Measurements from ENCODE around the gene EMC9.

The EMC9 gene

DNA sequence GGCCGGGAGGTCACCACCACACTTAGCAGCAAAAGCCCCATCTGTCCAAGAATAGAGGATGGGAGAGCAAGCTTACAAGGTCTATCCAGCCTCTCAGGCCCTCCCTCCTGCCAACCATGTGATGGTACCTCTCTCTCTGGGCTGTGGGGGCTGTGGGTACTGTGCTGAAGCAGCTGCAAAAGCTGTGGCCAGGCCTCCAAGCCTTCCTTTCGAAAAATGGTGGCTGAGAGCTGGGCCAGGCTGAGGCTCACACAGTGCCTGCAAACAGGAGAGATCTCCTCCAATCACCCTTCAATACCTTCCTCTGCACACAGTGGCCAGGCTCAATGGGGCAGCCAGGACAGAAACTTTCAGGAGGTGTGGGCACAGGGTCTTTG is 46.1 kb upstream of the EMC9 start:
- DNase-seq (ENCODE audit: low read depth) = no peak
- TF ChIP-seq, protein P1, sequence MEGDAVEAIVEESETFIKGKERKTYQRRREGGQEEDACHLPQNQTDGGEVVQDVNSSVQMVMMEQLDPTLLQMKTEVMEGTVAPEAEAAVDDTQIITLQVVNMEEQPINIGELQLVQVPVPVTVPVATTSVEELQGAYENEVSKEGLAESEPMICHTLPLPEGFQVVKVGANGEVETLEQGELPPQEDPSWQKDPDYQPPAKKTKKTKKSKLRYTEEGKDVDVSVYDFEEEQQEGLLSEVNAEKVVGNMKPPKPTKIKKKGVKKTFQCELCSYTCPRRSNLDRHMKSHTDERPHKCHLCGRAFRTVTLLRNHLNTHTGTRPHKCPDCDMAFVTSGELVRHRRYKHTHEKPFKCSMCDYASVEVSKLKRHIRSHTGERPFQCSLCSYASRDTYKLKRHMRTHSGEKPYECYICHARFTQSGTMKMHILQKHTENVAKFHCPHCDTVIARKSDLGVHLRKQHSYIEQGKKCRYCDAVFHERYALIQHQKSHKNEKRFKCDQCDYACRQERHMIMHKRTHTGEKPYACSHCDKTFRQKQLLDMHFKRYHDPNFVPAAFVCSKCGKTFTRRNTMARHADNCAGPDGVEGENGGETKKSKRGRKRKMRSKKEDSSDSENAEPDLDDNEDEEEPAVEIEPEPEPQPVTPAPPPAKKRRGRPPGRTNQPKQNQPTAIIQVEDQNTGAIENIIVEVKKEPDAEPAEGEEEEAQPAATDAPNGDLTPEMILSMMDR (IDR thresholded peaks at IDR 0.05; ENCODE audit: low read depth, low read length) = no peak
- TF ChIP-seq MYC (IDR thresholded peaks at IDR 0.05; ENCODE audit: low read depth, low read length) (no peak), POLR2A (IDR thresholded peaks at IDR 0.05; ENCODE audit: extremely low read depth, insufficient read length) (no peak)
- TF ChIP-seq, protein P2, sequence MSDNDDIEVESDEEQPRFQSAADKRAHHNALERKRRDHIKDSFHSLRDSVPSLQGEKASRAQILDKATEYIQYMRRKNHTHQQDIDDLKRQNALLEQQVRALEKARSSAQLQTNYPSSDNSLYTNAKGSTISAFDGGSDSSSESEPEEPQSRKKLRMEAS (IDR thresholded peaks at IDR 0.05; ENCODE audit: low read depth, low read length) = no peak
- H3K4me3 ChIP-seq (ENCODE audit: low read depth, low read length) = peak overlapping the region; percentile 85

DNA sequence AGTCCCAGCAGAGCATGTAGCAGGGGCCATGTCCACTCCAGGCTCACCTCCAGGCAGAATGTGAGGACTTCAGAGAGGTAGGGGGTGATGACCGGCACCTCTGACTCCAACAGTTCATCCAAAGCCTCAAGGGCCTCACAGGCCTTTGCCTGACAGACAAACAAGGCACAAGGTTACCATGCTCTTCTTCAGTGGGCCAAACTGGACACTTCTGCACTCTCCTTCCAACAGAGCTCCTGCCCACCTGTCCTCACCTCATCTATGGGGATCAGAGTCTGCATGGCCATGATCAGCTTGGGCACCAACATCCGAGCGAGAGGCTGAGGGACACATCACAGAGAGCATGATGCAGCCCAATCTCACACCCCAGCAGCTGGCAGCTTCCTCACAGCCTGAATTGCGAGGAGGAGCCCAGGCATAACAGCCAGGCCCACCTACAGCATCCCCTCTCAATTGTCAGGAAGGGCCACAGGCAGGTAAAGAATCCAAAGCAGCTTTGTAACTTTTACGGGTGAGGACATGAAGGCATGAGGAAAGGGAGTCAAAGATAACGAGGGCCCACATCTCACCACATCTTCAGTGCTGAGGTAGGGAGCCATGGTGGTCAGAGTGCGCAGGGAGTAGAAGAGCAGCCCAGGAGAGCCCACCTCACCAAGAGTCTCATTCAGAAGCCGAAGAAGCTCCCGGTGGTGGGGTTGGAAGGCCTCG is 45.6 kb upstream of the EMC9 start:
- DNase-seq (ENCODE audit: low read depth) = no peak
- TF ChIP-seq, protein P2 (IDR thresholded peaks at IDR 0.05; ENCODE audit: low read depth, low read length) = no peak
- TF ChIP-seq, protein P1 (IDR thresholded peaks at IDR 0.05; ENCODE audit: low read depth, low read length) = no peak
- TF ChIP-seq POLR2A (IDR thresholded peaks at IDR 0.05; ENCODE audit: extremely low read depth, insufficient read length) (no peak), MYC (IDR thresholded peaks at IDR 0.05; ENCODE audit: low read depth, low read length) (no peak)
- H3K4me3 ChIP-seq (ENCODE audit: low read depth, low read length) = peak overlapping the region; percentile 85

DNA sequence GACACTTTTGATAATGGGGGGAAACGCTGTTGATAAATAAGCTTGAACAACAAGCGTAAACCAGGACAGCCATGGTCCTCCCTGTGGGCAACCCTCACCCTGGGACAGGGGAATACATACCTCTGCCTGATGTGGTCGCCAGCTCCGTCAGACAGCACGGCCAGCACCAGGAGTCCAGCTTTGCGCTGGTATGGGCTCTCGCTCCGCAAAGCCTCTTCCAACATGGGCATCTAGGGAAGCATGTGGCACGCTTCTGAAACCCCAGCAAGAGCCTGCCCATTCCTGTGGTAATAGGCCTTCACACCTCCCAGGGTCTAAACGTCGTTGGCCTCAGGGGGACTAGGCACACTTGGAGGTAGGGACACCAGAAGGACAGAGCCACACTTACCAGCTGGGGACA is 44.4 kb upstream of the EMC9 start:
- TF ChIP-seq, protein P1 (IDR thresholded peaks at IDR 0.05; ENCODE audit: low read depth, low read length) = no peak
- TF ChIP-seq, protein P2 (IDR thresholded peaks at IDR 0.05; ENCODE audit: low read depth, low read length) = no peak
- no peak for TF ChIP-seq MYC (IDR thresholded peaks at IDR 0.05; ENCODE audit: low read depth, low read length)
- no peak for TF ChIP-seq POLR2A (IDR thresholded peaks at IDR 0.05; ENCODE audit: extremely low read depth, insufficient read length)
- DNase-seq (ENCODE audit: low read depth) = no peak
- no peak overlapping the region for H3K4me3 ChIP-seq (ENCODE audit: low read depth, low read length)

DNA sequence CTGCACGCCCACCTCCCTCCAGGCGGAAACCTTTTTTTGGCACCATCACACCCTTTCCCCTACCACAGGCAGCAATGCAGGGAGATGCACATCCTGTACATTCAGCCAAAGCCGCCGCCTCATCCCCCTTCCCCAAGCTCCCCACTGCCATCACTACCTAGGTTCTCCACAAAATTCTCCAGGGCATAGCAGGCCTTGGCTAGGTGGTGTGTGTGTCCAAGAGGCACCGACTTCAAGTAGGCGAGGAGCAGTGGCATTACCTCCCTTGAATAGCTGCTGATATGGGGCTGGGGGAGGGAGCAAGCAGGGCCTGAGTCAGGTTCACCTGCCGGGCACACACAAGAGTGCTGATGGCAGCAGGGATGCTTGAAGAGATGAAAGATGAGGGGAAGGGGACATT is 43.6 kb upstream of the EMC9 start:
- no peak overlapping the region for H3K4me3 ChIP-seq (ENCODE audit: low read depth, low read length)

DNA sequence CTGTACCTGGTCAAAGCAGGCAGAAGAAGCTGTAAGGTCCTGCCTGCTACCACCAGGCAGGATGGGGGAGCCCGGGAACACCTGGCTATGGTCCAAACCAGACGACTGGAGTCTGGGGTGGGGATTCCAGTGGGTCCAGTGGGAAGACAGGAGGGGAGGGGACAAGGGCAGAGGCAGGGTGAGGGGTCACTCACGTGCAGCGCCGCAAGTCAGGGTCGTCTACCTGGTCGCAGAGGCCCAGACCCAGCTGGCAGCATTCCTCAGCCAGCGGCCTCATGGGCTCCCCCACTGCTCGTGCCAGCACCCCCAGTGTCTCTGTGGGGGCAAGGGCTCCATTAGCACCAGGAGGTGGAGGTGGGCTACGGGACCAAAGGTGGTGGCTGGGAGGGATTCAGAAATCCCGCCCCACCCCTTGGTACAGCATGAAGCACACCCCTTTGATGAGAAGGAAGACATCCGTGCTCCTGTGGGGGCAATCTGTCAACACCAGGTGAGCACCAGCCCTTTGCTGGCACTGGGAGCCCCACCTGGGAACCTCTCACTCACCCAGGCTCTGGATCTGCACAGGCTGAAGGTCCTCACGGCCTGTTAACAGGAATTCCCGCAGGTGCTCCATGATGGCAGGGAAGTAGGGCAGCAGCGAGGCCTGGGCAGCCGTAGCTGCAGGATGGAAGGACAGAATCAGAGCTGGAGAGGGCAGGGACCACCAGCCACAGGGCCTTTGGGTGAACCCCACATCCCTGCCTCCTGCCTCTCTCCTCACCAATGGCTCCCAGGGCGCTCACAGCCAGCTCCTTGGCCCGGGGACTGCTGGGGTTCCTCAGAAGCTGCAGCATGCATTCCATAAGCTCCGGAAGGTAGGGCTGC is 42.9 kb upstream of the EMC9 start:
- TF ChIP-seq, protein P2 (IDR thresholded peaks at IDR 0.05; ENCODE audit: low read depth, low read length) = no peak
- TF ChIP-seq POLR2A (IDR thresholded peaks at IDR 0.05; ENCODE audit: extremely low read depth, insufficient read length) (no peak), MYC (IDR thresholded peaks at IDR 0.05; ENCODE audit: low read depth, low read length) (no peak)
- TF ChIP-seq, protein P1 (IDR thresholded peaks at IDR 0.05; ENCODE audit: low read depth, low read length) = no peak
- DNase-seq (ENCODE audit: low read depth) = no peak
- H3K4me3 ChIP-seq (ENCODE audit: low read depth, low read length) = no peak overlapping the region

More for the DNA sequence above, 43.6 kb upstream of the EMC9 start:
- TF ChIP-seq MYC (IDR thresholded peaks at IDR 0.05; ENCODE audit: low read depth, low read length) (no peak), POLR2A (IDR thresholded peaks at IDR 0.05; ENCODE audit: extremely low read depth, insufficient read length) (no peak)
- TF ChIP-seq, protein P2 (IDR thresholded peaks at IDR 0.05; ENCODE audit: low read depth, low read length) = no peak
- TF ChIP-seq, protein P1 (IDR thresholded peaks at IDR 0.05; ENCODE audit: low read depth, low read length) = no peak
- DNase-seq (ENCODE audit: low read depth) = no peak

All from NB4 (cell line).